Keratinocyte (primary cell): ENCODE data around the gene ANGPTL2.

Experiments
- EZH2 ChIP-seq: IDR thresholded peaks from one replicate; pipeline ENCODE4 v1.6.1; 2012; ENCODE audit warnings: inconsistent platforms, mild to moderate bottlenecking, low read length, moderate library complexity
- TF ChIP-seq, protein P1 (sequence below), 3 experiments: IDR thresholded peaks in 1 of 3; conservative IDR thresholded peaks in 1 of 3; optimal IDR thresholded peaks in 1 of 3; 2 replicates in 2 of 3; 3 replicates in 1 of 3; pipeline versions ENCODE3 to v1.5.1; 2011; ENCODE audit warnings: low read length in 3 of 3, mild to moderate bottlenecking in 3 of 3, moderate library complexity in 2 of 3, control low read depth in 1 of 3, inconsistent platforms in 1 of 3; ENCODE audit not compliant: insufficient read depth in 2 of 3; ENCODE audit errors: extremely low read depth in 1 of 3

DNA sequence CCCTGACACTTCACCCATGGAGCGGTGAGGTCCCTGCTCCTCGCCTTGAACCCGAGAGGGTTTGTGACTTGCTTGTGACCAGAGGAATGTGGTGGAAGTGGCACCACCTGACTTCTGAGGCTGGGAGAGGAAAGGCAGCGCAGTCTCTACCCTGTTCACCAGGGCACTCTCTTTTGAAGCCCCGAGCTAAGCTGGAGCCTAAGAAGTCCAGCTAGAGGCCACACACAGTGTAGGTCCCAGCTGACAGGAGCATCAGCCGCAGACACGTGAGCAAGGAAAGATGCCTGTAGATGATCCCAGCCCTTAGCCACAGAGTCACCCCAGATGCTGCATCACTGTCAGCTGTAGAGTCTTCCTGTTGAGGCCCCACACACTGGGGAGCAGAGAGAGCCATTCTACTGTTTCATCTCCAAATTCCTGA lies 1.7 kb upstream of the ANGPTL2 start:
- TF ChIP-seq, protein P1, sequence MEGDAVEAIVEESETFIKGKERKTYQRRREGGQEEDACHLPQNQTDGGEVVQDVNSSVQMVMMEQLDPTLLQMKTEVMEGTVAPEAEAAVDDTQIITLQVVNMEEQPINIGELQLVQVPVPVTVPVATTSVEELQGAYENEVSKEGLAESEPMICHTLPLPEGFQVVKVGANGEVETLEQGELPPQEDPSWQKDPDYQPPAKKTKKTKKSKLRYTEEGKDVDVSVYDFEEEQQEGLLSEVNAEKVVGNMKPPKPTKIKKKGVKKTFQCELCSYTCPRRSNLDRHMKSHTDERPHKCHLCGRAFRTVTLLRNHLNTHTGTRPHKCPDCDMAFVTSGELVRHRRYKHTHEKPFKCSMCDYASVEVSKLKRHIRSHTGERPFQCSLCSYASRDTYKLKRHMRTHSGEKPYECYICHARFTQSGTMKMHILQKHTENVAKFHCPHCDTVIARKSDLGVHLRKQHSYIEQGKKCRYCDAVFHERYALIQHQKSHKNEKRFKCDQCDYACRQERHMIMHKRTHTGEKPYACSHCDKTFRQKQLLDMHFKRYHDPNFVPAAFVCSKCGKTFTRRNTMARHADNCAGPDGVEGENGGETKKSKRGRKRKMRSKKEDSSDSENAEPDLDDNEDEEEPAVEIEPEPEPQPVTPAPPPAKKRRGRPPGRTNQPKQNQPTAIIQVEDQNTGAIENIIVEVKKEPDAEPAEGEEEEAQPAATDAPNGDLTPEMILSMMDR (optimal IDR thresholded peaks at IDR 0.05 in 1 of 3, IDR thresholded peaks at IDR 0.05 in 1 of 3, conservative IDR thresholded peaks at IDR 0.05 in 1 of 3; ENCODE audit: extremely low read depth in 1 of 3, insufficient read depth in 2 of 3, low read length in 3 of 3): no peak
- no peak for TF ChIP-seq EZH2
